ENCODE measurements around the gene KRTCAP2. TPM values are rescaled to one million over a fixed set of nuclear protein-coding genes. Genes with fewer than 3 reads are reported as not detected.

The KRTCAP2 gene
- total RNA-seq, 1 donor from 2014 or later: 146 TPM

GRCh38 chr1:155200920-155201319, 27.8 kb upstream of the KRTCAP2 start:
- Histone ChIP-seq H3K4me1 (no peaks in the 10 kb centered on the region), H3K36me3 (peaks cover 11 to 43% of the 10 kb centered on the region in 2 donors), H3K27ac (no peak overlapping the region), H3K9me3 (no peaks in the 10 kb centered on the region), H3K4me3 (no peak overlapping the region), H3K27me3 (no peaks in the 10 kb centered on the region)
- TF ChIP-seq CTCF (IDR thresholded peaks at IDR 0.05): no peak
- no peak for DNase-seq (ENCODE audit: low spot score in 2 of 2)
- intact Hi-C loops (cut with DNase I): no loop called here

GRCh38 chr1:155199792-155200191, 26.7 kb upstream of the KRTCAP2 start:
- H3K9me3 ChIP-seq: no peaks in the 10 kb centered on the region
- H3K4me3 ChIP-seq: no peak overlapping the region
- DNase-seq (ENCODE audit: low spot score in 2 of 2): no peak
- peaks cover 7 to 40% of the 10 kb centered on the region in 2 donors for H3K36me3 ChIP-seq
- intact Hi-C loops (cut with DNase I): no loop called here
- H3K27ac ChIP-seq: no peak overlapping the region
- peaks cover 6 to 9% of the 10 kb centered on the region in 2 donors for H3K4me1 ChIP-seq
- no peak for TF ChIP-seq CTCF (IDR thresholded peaks at IDR 0.05)
- H3K27me3 ChIP-seq: no peaks in the 10 kb centered on the region

GRCh38 chr1:155198547-155198906, 25.4 kb upstream of the KRTCAP2 start:
- DNase-seq (ENCODE audit: low spot score in 2 of 2): no peak
- no peaks in the 10 kb centered on the region for H3K9me3 ChIP-seq
- H3K27me3 ChIP-seq: no peaks in the 10 kb centered on the region
- intact Hi-C loops (cut with DNase I): no loop called here
- no peak for TF ChIP-seq CTCF (IDR thresholded peaks at IDR 0.05)
- peaks cover 7 to 38% of the 10 kb centered on the region in 2 donors for H3K36me3 ChIP-seq
- H3K4me1 ChIP-seq: peaks cover 17 to 19% of the 10 kb centered on the region in 2 donors
- no peak overlapping the region for H3K27ac ChIP-seq
- no peak overlapping the region for H3K4me3 ChIP-seq

- intact Hi-C loops (cut with DNase I): no loop called here
- no peak for TF ChIP-seq CTCF (IDR thresholded peaks at IDR 0.05)
- H3K27ac ChIP-seq: no peak overlapping the region
- H3K4me1 ChIP-seq: peaks cover 19% of the 10 kb centered on the region in 2 donors
- no peaks in the 10 kb centered on the region for H3K27me3 ChIP-seq
- H3K4me3 ChIP-seq: no peak overlapping the region
- H3K9me3 ChIP-seq: no peaks in the 10 kb centered on the region
- peaks cover 7 to 38% of the 10 kb centered on the region in 2 donors for H3K36me3 ChIP-seq
- no peak for DNase-seq (ENCODE audit: low spot score in 2 of 2)
Observed at GRCh38 chr1:155197901-155198546, 24.9 kb upstream of the KRTCAP2 start.

- Histone ChIP-seq H3K9me3 (no peaks in the 10 kb centered on the region), H3K4me3 (no peak overlapping the region), H3K27me3 (no peaks in the 10 kb centered on the region), H3K27ac (no peak overlapping the region), H3K4me1 (peaks cover 19 to 20% of the 10 kb centered on the region in 2 donors), H3K36me3 (peaks cover 7 to 38% of the 10 kb centered on the region in 2 donors)
- DNase-seq (ENCODE audit: low spot score in 2 of 2): no peak
- no peak for TF ChIP-seq CTCF (IDR thresholded peaks at IDR 0.05)
- intact Hi-C loops (cut with DNase I): no loop called here
Observed at GRCh38 chr1:155196893-155197638, 24.0 kb upstream of the KRTCAP2 start.
